Measurements from ENCODE around the gene UVRAG.

DNA sequence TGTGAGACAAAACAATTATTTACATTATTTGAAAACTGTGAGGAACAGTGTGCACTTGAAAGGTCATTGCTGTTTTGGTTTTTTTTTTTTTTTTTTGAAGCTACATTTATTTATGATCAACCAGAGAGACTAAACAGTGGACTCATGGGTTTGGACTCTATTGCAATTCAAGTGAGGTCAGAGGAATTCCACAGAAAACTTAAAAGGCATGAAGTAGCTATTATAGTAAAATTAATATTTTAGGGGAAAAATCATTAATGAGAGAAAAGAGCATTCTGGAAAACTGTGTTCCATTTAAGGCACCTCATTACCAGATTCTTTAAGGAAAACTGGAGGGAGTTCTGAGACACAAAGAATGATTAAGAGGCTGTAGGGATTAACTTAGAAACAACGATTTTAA is 288.4 kb downstream of the UVRAG start:
- TF ChIP-seq CTCF (IDR thresholded peaks at IDR 0.05; ENCODE audit: insufficient read depth, low read length, poor library complexity, severe bottlenecking): no peak
- TF ChIP-seq EZH2phosphoT487 (conservative IDR thresholded peaks at IDR 0.05; ENCODE audit: low read length): no peak
